PC-3 (cell line): ENCODE measurements around the gene PCK2.

Experiments used
- CTCF ChIP-seq: fragments of 300-600 bp; sonication (generic); conservative IDR thresholded peaks from 2 replicates; pipeline ENCODE4 v1.5.1; 2017; ENCODE audit warnings: antibody characterized with exemption, low read depth, mild to moderate bottlenecking, low read length
- EZH2 ChIP-seq: fragments of 300-600 bp; sonication (generic); IDR thresholded peaks from one replicate; pipeline ENCODE4 v1.6.1; 2017; ENCODE audit warnings: antibody characterized with exemption, mild to moderate bottlenecking, low read length; ENCODE audit not compliant: unreplicated experiment

- TF ChIP-seq CTCF (no peak), EZH2 (no peak)
Observed at GRCh38 chr14:24115422-24116127, 21.5 kb downstream of the PCK2 start.
